Prostate gland (tissue), 2 donors: ENCODE measurements around the gene CFAP91. TPM values are rescaled to one million over a fixed set of nuclear protein-coding genes. Genes with fewer than 3 reads are reported as not detected.

Source experiments
- DNase-seq: peaks from one replicate; pipeline ENCODE4 v3.0.0-alpha.2; 2019; ENCODE audit warnings: low spot score
- H3K27ac ChIP-seq, 2 donors: fragments of 200-600 bp; sonication (generic); 2 replicates each; pipeline ENCODE4 v1.5.1; 2017 to 2019
- H3K27me3 ChIP-seq: fragments of 200-600 bp; sonication (generic); replicated peaks from 2 replicates; pipeline ENCODE4 v1.5.1; 2019; ENCODE audit not compliant: insufficient read depth
- H3K36me3 ChIP-seq, 2 donors: fragments of 200-600 bp; sonication (generic); 1 replicate in 1 of 2; 2 replicates in 1 of 2; pipeline versions ENCODE4 v1.5.1 to v1.8.1; 2017 to 2019
- H3K4me1 ChIP-seq: fragments of 200-600 bp; sonication (generic); replicated peaks from 2 replicates; pipeline ENCODE4 v1.5.1; 2019
- H3K4me3 ChIP-seq, 2 donors: fragments of 200-600 bp; sonication (generic); 2 replicates each; pipeline ENCODE4 v1.5.1; 2017 to 2019
- H3K9me3 ChIP-seq: fragments of 200-600 bp; sonication (generic); 2 replicates; pipeline ENCODE4 v1.5.1; 2017
- CTCF ChIP-seq, 4 experiments: fragments of 200-600 bp in 2 of 4; fragments of 450-650 bp in 2 of 4; sonication (generic) in 2 of 4; IDR thresholded peaks; 1 replicate in 3 of 4; 2 replicates in 1 of 4; pipeline ENCODE4 v1.5.1; 2016 to 2019; ENCODE audit warnings: antibody characterized with exemption in 4 of 4, mild to moderate bottlenecking in 2 of 4, moderate library complexity in 2 of 4
- POLR2A ChIP-seq: fragments of 450-650 bp; IDR thresholded peaks from one replicate; pipeline ENCODE4 v1.6.1; 2016; ENCODE audit warnings: antibody characterized with exemption, mild to moderate bottlenecking
- POLR2AphosphoS5 ChIP-seq: sonication (generic); formaldehyde crosslinking; IDR thresholded peaks from one replicate; pipeline ENCODE4 v1.6.1; 2017; ENCODE audit warnings: antibody characterized with exemption
- WGBS: methylation state at CpG from one replicate; pipeline ENCODE4 v1.1.5; 2018; 5-methylcytosine and 5-hydroxymethylcytosine counted together
- intact Hi-C: fragments of 100-400 bp; cut with DNase I; formaldehyde crosslinking; loops from one replicate; pipeline ENCODE4 v1.14.2; 2022
- total RNA-seq, 2 donors: library from RNA; depleted of rRNA; stranded (reverse); fragments of >200 nt; gene quantifications; one replicate each; pipeline ENCODE4 v1.1.0, GENCODE V29; 2016

The CFAP91 gene
- total RNA-seq, 2 donors from 2014 or later, result 2.5 to 11.6 TPM

GRCh38 chr3:119659606-119660291, 43.1 kb upstream of the CFAP91 start:
- no peaks in the 10 kb centered on the region for H3K4me1 ChIP-seq
- DNase-seq, result no peak
- peak overlapping the region; percentile 8 to 49 for H3K27ac ChIP-seq
- no peaks in the 10 kb centered on the region for H3K9me3 ChIP-seq
- 74% methylated on average over 9 of the region's 9 CpGs for WGBS
- H3K4me3 ChIP-seq, result peak overlapping the region in 1 of 2 donors; percentile 4
- intact Hi-C loops, result loop anchor here (5.0 kb wide), 1 partner anchor 82 kb away; the partner anchor contains the start of gene ADPRH
- no peaks in the 10 kb centered on the region for H3K27me3 ChIP-seq
- TF ChIP-seq POLR2A (no peak), POLR2AphosphoS5 (no peak), CTCF (IDR thresholded peaks at IDR 0.05) (no peak)
- H3K36me3 ChIP-seq, result no peaks in the 10 kb centered on the region

- H3K27ac ChIP-seq, result peak within 1 kb of the TSS; percentile 31 to 49
- no peaks in the 10 kb centered on the region for H3K27me3 ChIP-seq
- H3K4me3 ChIP-seq, result peak within 1 kb of the TSS in 1 of 2 donors; percentile 4
- intact Hi-C loops, result loop anchor here (5.0 kb wide), 1 partner anchor 83 kb away; the partner anchor contains the start of gene ADPRH
- no peaks in the 10 kb centered on the region for H3K4me1 ChIP-seq
- no peak for TF ChIP-seq CTCF (IDR thresholded peaks at IDR 0.05)
- WGBS, result 61% methylated on average over 9 of the region's 9 CpGs
- no peaks in the 10 kb centered on the region for H3K9me3 ChIP-seq
- no peak for DNase-seq
- no peaks in the 10 kb centered on the region for H3K36me3 ChIP-seq
Observed at GRCh38 chr3:119660474-119661440, 42.1 kb upstream of the CFAP91 start, which contains the start of gene POPDC2. POPDC2 (minus strand) TSS chr3:119660589; CDS start chr3:119660423, 166 bp downstream.

GRCh38 chr3:119662604-119663373, 40.0 kb upstream of the CFAP91 start:
- 17% methylated on average over 1 of the region's 1 CpG for WGBS
- no peak for DNase-seq
- intact Hi-C loops, result loop anchor here (5.0 kb wide), 1 partner anchor 85 kb away; the partner anchor contains the start of gene ADPRH

More at GRCh38 chr3:119662604-119663373, 40.0 kb upstream of the CFAP91 start:
- peak overlapping the region; percentile 31 to 41 for H3K27ac ChIP-seq
- H3K4me3 ChIP-seq, result no peak overlapping the region
- H3K4me1 ChIP-seq, result no peaks in the 10 kb centered on the region
- H3K9me3 ChIP-seq, result no peaks in the 10 kb centered on the region
- H3K27me3 ChIP-seq, result no peaks in the 10 kb centered on the region
- TF ChIP-seq CTCF (IDR thresholded peaks at IDR 0.05), result no peak
- TF ChIP-seq POLR2A, result no peak
- peak; percentile 37 for TF ChIP-seq POLR2AphosphoS5
- no peaks in the 10 kb centered on the region for H3K36me3 ChIP-seq
